Natural killer cell (primary cell): ENCODE results near the gene GPR4. TPM values are rescaled to one million over a fixed set of nuclear protein-coding genes. Genes with fewer than 3 reads are reported as not detected.
"Not testable (repeated sequence)": the region's sequence is repeated elsewhere in the genome, so short reads cannot be mapped to it uniquely, and the experiment has no call there.

Source experiments
- ATAC-seq, 3 donors: fragments of 150-1000 bp in 2 of 3; fragments of 200-7000 bp in 1 of 3; cut with Tn5 transposase; 1 replicate in 1 of 3; 2 replicates in 2 of 3; pipeline ENCODE4 v1.10.0; 2021; ENCODE audit warnings: mild to moderate bottlenecking in 2 of 3, moderate library complexity in 2 of 3
- DNase-seq, 2 donors: peaks; one replicate each; pipeline versions ENCODE4 v3.0.0 to v3.0.0-alpha.2; 2013 to 2021; ENCODE audit warnings: mixed read lengths in 1 of 2
- H3K27ac ChIP-seq: one replicate; pipeline ENCODE4 v1.5.1; 2013; ENCODE audit warnings: mild to moderate bottlenecking, low read length
- H3K27me3 ChIP-seq: one replicate; pipeline ENCODE4 v1.6.1; 2013; ENCODE audit warnings: low read length; ENCODE audit not compliant: control insufficient read depth, insufficient read depth
- H3K36me3 ChIP-seq: one replicate; pipeline ENCODE4 v1.6.1; 2013; ENCODE audit warnings: low read length; ENCODE audit not compliant: control insufficient read depth, insufficient read depth
- H3K4me1 ChIP-seq: one replicate; pipeline ENCODE4 v1.6.1; 2013; ENCODE audit warnings: low read length; ENCODE audit not compliant: control insufficient read depth, insufficient read depth
- H3K4me3 ChIP-seq: one replicate; pipeline ENCODE4 v1.5.1; 2013; ENCODE audit warnings: low read length
- H3K9me3 ChIP-seq: one replicate; pipeline ENCODE4 v1.6.1; 2013; ENCODE audit warnings: low read length; ENCODE audit not compliant: control insufficient read depth, insufficient read depth
- H3K27ac Mint-ChIP-seq, 2 donors: one replicate each; pipeline ENCODE4 v1.8.0; 2022; ENCODE audit warnings: mild to moderate bottlenecking in 2 of 2, mixed read lengths in 2 of 2, moderate library complexity in 1 of 2
- H3K27me3 Mint-ChIP-seq, 2 donors: one replicate each; pipeline ENCODE4 v1.8.0; 2022; ENCODE audit warnings: low read depth in 2 of 2, mixed read lengths in 2 of 2
- H3K36me3 Mint-ChIP-seq: one replicate; pipeline ENCODE4 v1.8.0; 2022; ENCODE audit warnings: mixed read lengths
- H3K4me1 Mint-ChIP-seq, 2 donors: one replicate each; pipeline ENCODE4 v1.8.0; 2022; ENCODE audit warnings: mixed read lengths in 2 of 2
- H3K4me3 Mint-ChIP-seq: one replicate; pipeline ENCODE4 v1.8.0; 2022; ENCODE audit warnings: mild to moderate bottlenecking, moderate library complexity, mixed read lengths
- H3K9me3 Mint-ChIP-seq, 2 donors: one replicate each; pipeline ENCODE4 v1.8.0; 2022; ENCODE audit warnings: mixed read lengths in 2 of 2
- WGBS: methylation state at CpG from one replicate; pipeline ENCODE4 v1.1.7; 2013; ENCODE audit warnings: missing lambda C conversion rate; ENCODE audit not compliant: insufficient coverage; 5-methylcytosine and 5-hydroxymethylcytosine counted together
- intact Hi-C: fragments of 100-400 bp; cut with micrococcal nuclease; formaldehyde crosslinking; loops from one replicate; pipeline ENCODE4 v1.14.2; 2022
- total RNA-seq, 4 donors: library from RNA; stranded (reverse); fragments of 120-200 nt in 1 of 4; gene quantifications; one replicate each; pipeline versions ENCODE4 v1.2.3 to v1.2.4, GENCODE V29; 2013 to 2022
- TF ChIP-seq, protein P1 (sequence below): fragments of 200-600 bp; IDR thresholded peaks from one replicate; pipeline ENCODE4 v1.8.0; 2022; ENCODE audit warnings: antibody characterized with exemption

The GPR4 gene
- total RNA-seq, 3 donors from 2014 or later (not counting 1 experiment from before 2014, with no cell fraction given) = 0.12 to 0.13 TPM; not detected in 1

DNA sequence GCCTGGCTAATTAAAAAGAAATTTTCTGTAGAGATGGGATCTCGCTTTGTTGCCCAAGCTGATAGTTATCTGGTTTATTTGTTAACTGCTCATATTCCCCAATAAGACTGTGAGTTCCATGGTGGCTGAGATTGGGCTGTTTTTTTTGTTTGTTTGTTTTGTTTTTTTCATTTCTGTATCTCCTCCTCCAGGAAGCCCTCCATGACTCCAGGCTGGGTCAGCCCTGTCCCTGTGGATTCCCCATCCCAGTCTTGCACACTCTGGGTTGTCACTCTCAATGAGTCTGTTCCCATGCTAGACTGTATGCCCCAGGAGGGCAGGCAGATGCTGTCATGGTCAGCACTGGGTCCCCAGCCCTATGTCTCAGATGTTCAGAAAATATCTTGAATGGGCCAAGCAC is 34.3 kb upstream of the GPR4 start:
- no peak for ATAC-seq
- peaks cover 19 to 28% of the 10 kb centered on the region in 2 donors for H3K4me1 Mint-ChIP-seq
- TF ChIP-seq, protein P1, sequence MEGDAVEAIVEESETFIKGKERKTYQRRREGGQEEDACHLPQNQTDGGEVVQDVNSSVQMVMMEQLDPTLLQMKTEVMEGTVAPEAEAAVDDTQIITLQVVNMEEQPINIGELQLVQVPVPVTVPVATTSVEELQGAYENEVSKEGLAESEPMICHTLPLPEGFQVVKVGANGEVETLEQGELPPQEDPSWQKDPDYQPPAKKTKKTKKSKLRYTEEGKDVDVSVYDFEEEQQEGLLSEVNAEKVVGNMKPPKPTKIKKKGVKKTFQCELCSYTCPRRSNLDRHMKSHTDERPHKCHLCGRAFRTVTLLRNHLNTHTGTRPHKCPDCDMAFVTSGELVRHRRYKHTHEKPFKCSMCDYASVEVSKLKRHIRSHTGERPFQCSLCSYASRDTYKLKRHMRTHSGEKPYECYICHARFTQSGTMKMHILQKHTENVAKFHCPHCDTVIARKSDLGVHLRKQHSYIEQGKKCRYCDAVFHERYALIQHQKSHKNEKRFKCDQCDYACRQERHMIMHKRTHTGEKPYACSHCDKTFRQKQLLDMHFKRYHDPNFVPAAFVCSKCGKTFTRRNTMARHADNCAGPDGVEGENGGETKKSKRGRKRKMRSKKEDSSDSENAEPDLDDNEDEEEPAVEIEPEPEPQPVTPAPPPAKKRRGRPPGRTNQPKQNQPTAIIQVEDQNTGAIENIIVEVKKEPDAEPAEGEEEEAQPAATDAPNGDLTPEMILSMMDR = no peak
- no peaks in the 10 kb centered on the region for H3K27me3 Mint-ChIP-seq
- H3K4me1 ChIP-seq = peaks cover 31% of the 10 kb centered on the region
- H3K27ac Mint-ChIP-seq = no peak overlapping the region
- WGBS = 88% methylated on average over 1 of the region's 1 CpG
- H3K9me3 Mint-ChIP-seq = peaks cover 0 to 2% of the 10 kb centered on the region in 2 donors
- no peaks in the 10 kb centered on the region for H3K36me3 Mint-ChIP-seq
- H3K4me3 ChIP-seq = no peak overlapping the region
- no peak overlapping the region for H3K4me3 Mint-ChIP-seq
- H3K36me3 ChIP-seq = peaks cover 2% of the 10 kb centered on the region
- no peak overlapping the region for H3K27ac ChIP-seq
- no peak for DNase-seq
- no peaks in the 10 kb centered on the region for H3K9me3 ChIP-seq
- no peaks in the 10 kb centered on the region for H3K27me3 ChIP-seq
- intact Hi-C loops = no loop called here

DNA sequence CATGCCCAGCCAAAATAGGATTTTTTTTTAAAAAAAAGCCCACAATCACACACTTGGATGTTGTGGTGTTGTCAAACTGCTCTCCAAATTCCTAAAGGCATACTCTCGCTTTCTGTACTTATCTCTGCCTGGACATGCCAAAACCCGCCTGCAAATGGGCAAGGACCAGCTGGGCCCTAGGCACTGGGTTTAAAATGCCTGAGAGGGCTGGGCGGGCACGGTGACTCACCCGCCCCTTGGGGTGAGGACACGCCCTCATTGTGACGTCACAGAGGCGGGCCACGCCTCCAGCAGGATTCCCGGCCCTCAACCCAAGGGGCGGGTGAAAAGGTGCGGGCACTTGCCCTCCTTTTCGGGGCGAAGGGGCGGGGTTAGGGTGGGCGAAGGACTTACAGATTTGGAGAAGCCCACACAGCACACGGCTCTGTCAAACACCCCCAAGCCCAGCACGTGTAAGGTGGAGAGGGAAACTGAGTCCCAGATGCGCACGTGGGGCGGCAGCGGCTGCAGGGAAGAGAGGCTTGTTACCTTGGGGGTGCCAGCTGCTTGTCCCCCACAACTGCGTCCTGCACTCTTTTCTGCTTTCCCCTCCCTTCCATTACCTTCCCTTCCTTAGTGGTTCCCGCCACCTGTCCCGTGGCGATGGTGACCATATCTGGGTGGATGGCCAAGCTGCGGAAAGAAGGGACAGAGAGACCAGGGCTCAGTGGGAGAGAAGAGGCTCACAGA is 30.6 kb upstream of the GPR4 start:
- Histone ChIP-seq H3K4me1 (no peaks in the 10 kb centered on the region), H3K9me3 (no peaks in the 10 kb centered on the region), H3K27me3 (no peaks in the 10 kb centered on the region), H3K4me3 (no peak overlapping the region), H3K27ac (no peak overlapping the region), H3K36me3 (peaks cover 17% of the 10 kb centered on the region)
- H3K4me3 Mint-ChIP-seq = no peak overlapping the region
- H3K4me1 Mint-ChIP-seq = no peaks in the 10 kb centered on the region
- intact Hi-C loops = no loop called here
- WGBS = 83% methylated on average over 27 of the region's 27 CpGs
- ATAC-seq (peak in 1 of 3 donors; percentile 24), DNase-seq (peak in 1 of 2 donors; percentile 56)
- no peaks in the 10 kb centered on the region for H3K36me3 Mint-ChIP-seq
- no peaks in the 10 kb centered on the region for H3K9me3 Mint-ChIP-seq
- no peaks in the 10 kb centered on the region for H3K27me3 Mint-ChIP-seq
- H3K27ac Mint-ChIP-seq = no peak overlapping the region
- TF ChIP-seq, protein P1 = no peak

DNA sequence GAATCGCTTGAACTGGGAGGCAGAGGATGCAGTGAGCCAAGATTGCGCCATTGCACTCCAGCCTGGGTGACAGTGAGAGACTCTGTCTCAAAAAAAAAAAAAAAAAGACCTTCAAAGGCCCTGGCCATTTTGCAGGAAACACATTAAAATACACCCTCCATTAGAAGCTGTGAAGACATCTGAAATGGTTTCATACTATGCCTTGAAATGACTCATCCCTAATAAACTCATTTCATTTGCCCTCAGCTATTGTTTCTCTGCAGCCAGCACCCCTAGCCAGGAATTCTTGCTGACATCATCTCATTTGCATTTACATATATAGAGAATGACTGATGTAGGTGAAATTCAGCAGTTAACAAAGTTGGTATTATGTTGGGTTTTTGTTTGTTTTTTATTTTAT is 28.5 kb upstream of the GPR4 start:
- no peak overlapping the region for H3K27ac ChIP-seq
- ATAC-seq (no peak), DNase-seq (no peak)
- no peaks in the 10 kb centered on the region for H3K27me3 ChIP-seq
- Mint-ChIP-seq H3K4me1 (no peaks in the 10 kb centered on the region), H3K4me3 (no peak overlapping the region), H3K27ac (no peak overlapping the region), H3K9me3 (no peaks in the 10 kb centered on the region), H3K36me3 (no peaks in the 10 kb centered on the region), H3K27me3 (no peaks in the 10 kb centered on the region)
- H3K36me3 ChIP-seq = peaks cover 29% of the 10 kb centered on the region
- H3K9me3 ChIP-seq = no peaks in the 10 kb centered on the region
- no peaks in the 10 kb centered on the region for H3K4me1 ChIP-seq
- WGBS = 93% methylated on average over 2 of the region's 2 CpGs
- no peak overlapping the region for H3K4me3 ChIP-seq
- intact Hi-C loops = no loop called here
- TF ChIP-seq, protein P1 = no peak

DNA sequence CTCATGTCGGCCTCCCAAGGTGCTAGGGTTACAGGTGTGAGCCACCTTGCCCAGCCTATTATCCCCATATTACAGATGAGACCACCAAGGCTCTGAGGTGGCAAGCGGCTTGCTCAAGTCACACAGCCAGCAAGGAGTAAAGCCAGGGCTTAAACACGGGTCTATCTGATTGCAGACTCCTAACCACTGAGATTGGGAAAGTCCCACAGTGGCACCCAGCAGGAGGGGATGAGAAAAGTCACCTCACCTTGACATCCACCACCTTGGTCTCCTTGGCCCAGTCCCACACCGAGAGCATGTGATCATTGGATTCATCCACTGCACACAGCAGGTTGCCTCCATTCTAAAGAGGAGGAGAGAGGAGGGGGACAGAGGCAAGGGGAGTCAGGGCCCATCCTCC is 27.7 kb upstream of the GPR4 start:
- no peak for DNase-seq
- H3K4me3 ChIP-seq = no peak overlapping the region
- H3K36me3 ChIP-seq = peaks cover 33% of the 10 kb centered on the region
- H3K4me1 ChIP-seq = no peaks in the 10 kb centered on the region
- intact Hi-C loops = no loop called here
- Mint-ChIP-seq H3K4me3 (no peak overlapping the region), H3K36me3 (no peaks in the 10 kb centered on the region), H3K27ac (no peak overlapping the region), H3K9me3 (no peaks in the 10 kb centered on the region), H3K27me3 (no peaks in the 10 kb centered on the region), H3K4me1 (no peaks in the 10 kb centered on the region)
- TF ChIP-seq, protein P1 = no peak
- WGBS = 88% methylated on average over 3 of the region's 4 CpGs
- H3K27me3 ChIP-seq = no peaks in the 10 kb centered on the region
- no peak for ATAC-seq
- H3K27ac ChIP-seq = no peak overlapping the region
- no peaks in the 10 kb centered on the region for H3K9me3 ChIP-seq

DNA sequence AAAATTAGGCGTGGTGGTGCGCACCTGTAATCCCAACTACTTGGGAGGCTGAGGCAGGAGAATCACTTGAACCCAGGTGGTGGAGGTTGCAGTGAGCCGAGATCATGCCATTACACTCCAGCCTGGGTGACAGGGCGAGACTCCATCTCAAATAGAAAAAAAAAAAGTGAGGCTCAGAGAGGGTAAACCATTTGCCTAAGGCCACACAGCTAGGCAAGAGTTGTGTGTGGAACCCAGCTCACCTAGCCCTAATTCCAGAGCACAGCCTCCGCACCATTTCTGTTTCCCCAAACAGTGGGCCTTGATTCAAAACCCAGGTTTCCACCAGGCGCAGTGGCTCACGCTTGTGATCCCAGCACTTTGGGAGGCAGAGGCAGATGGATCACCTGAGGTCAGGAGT is 26.2 kb upstream of the GPR4 start:
- H3K4me3 Mint-ChIP-seq, H3K27me3 Mint-ChIP-seq: not testable (repeated sequence)
- WGBS = 99% methylated on average over 7 of the region's 7 CpGs

More for the DNA sequence above, 26.2 kb upstream of the GPR4 start:
- intact Hi-C loops, H3K9me3 Mint-ChIP-seq, H3K9me3 ChIP-seq, H3K4me1 ChIP-seq, H3K4me1 Mint-ChIP-seq, H3K27ac Mint-ChIP-seq, H3K27ac ChIP-seq, ATAC-seq, DNase-seq, H3K36me3 Mint-ChIP-seq, H3K27me3 ChIP-seq, H3K4me3 ChIP-seq: not testable (repeated sequence)
- peaks cover 39% of the 10 kb centered on the region for H3K36me3 ChIP-seq
